Endothelial cell of umbilical vein (primary cell): ENCODE data around the gene FPR1. TPM values are rescaled to one million over a fixed set of nuclear protein-coding genes. Genes with fewer than 3 reads are reported as not detected.

Experiments used
- BruUV-seq: library from RNA; stranded (reverse); fragments of 400-500 nt; replicated peaks from 2 replicates; lab custom pipeline; 2021; lab: Mats Ljungman, UMichigan
- CTCF ChIA-PET: fragments of 300-600, 350-600 bp; sonication (Branson Sonifier 250); formaldehyde crosslinking; loops from one replicate; lab custom pipeline; 2021; ENCODE audit warnings: antibody characterized with exemption, inconsistent platforms; lab: Charles Lee
- POLR2A ChIA-PET: fragments of 300-600, 350-600 bp; sonication (Branson Sonifier 250); formaldehyde crosslinking; loops from one replicate; lab custom pipeline; 2021; ENCODE audit warnings: antibody characterized with exemption, inconsistent platforms; lab: Charles Lee
- DNase-seq: peaks from one replicate; pipeline ENCODE4 v3.0.0-alpha.2; 2011; ENCODE audit warnings: low read depth, low spot score
- FAIRE-seq: peaks from 2 replicates; lab custom pipeline; 2011; peaks lifted over from hg19 to GRCh38; lab: Jason Lieb, UNC
- H2AFZ ChIP-seq: 2 replicates; pipeline ENCODE4 v1.6.0; 2012; ENCODE audit warnings: low read depth, low read length, control low read depth, inconsistent platforms
- H3K27ac ChIP-seq: 2 replicates; pipeline ENCODE4 v1.5.1; 2011; ENCODE audit warnings: low read depth, mild to moderate bottlenecking, control low read depth, low read length, moderate library complexity; ENCODE audit not compliant: insufficient read depth
- H3K27me3 ChIP-seq, 2 experiments: 2 replicates each; pipeline versions ENCODE4 v1.6.0 to v1.6.1; 2011; ENCODE audit warnings: low read length in 2 of 2, mixed read lengths in 1 of 2; ENCODE audit not compliant: control insufficient read depth in 2 of 2, insufficient read depth in 2 of 2
- H3K36me3 ChIP-seq, 2 experiments: 2 replicates in 1 of 2; 3 replicates in 1 of 2; pipeline ENCODE4 v1.5.1; 2011; ENCODE audit warnings: low read length in 2 of 2, mild to moderate bottlenecking in 1 of 2, moderate library complexity in 1 of 2; ENCODE audit not compliant: control insufficient read depth in 2 of 2, insufficient read depth in 2 of 2; ENCODE audit errors: extremely low read depth in 1 of 2
- H3K4me1 ChIP-seq: 3 replicates; pipeline ENCODE4 v1.5.1; 2011; ENCODE audit warnings: mild to moderate bottlenecking, low read length; ENCODE audit not compliant: control insufficient read depth, insufficient read depth; ENCODE audit errors: extremely low read depth
- H3K4me2 ChIP-seq: 2 replicates; pipeline ENCODE4 v1.6.1; 2011; ENCODE audit warnings: low read length, control low read depth, mixed read lengths; ENCODE audit not compliant: insufficient read depth
- H3K4me3 ChIP-seq, 3 experiments: fragments of 200-600 bp in 1 of 3; sonication (generic), shearing (Covaris generic) in 1 of 3; replicated peaks in 1 of 3; 2 replicates each; pipeline ENCODE4 v1.5.1; 2011 to 2016; ENCODE audit warnings: control low read depth in 3 of 3, low read length in 3 of 3, mild to moderate bottlenecking in 2 of 3, inconsistent platforms in 1 of 3, low read depth in 1 of 3, moderate library complexity in 1 of 3; ENCODE audit not compliant: insufficient read depth in 1 of 3
- H3K79me2 ChIP-seq: 2 replicates; pipeline ENCODE4 v1.6.0; 2012; ENCODE audit warnings: low read length, inconsistent platforms; ENCODE audit not compliant: control insufficient read depth, insufficient read depth
- H3K9ac ChIP-seq: replicated peaks from 2 replicates; pipeline ENCODE3; 2011; ENCODE audit warnings: low read length, control low read depth; ENCODE audit not compliant: insufficient read depth; ENCODE audit errors: extremely low read depth
- H3K9me1 ChIP-seq: replicated peaks from 3 replicates; pipeline ENCODE4 v1.6.0; 2011; ENCODE audit warnings: mild to moderate bottlenecking, low read length; ENCODE audit not compliant: control insufficient read depth, insufficient read depth; ENCODE audit errors: extremely low read depth
- H3K9me3 ChIP-seq: replicated peaks from 2 replicates; pipeline ENCODE4 v1.5.1; 2012; ENCODE audit warnings: low read length, inconsistent platforms; ENCODE audit not compliant: control insufficient read depth, insufficient read depth
- H4K20me1 ChIP-seq: replicated peaks from 2 replicates; pipeline ENCODE3; 2011; ENCODE audit warnings: mild to moderate bottlenecking, low read length; ENCODE audit not compliant: control insufficient read depth, insufficient read depth; ENCODE audit errors: extremely low read depth
- CTCF ChIP-seq, 2 donors: IDR thresholded peaks; 1 replicate in 1 of 2; 2 replicates in 1 of 2; pipeline ENCODE4 v1.5.1; 2011; ENCODE audit warnings: low read length in 2 of 2, mild to moderate bottlenecking in 2 of 2, moderate library complexity in 2 of 2, control low read depth in 1 of 2, inconsistent platforms in 1 of 2, low read depth in 1 of 2; ENCODE audit not compliant: insufficient read depth in 1 of 2; ENCODE audit errors: extremely low read depth in 1 of 2
- EZH2 ChIP-seq: IDR thresholded peaks from 2 replicates; pipeline ENCODE4 v1.6.1; 2012; ENCODE audit warnings: borderline replicate concordance, low read depth, mild to moderate bottlenecking, moderate library complexity, low read length, inconsistent platforms; ENCODE audit not compliant: severe bottlenecking
- FOS ChIP-seq: IDR thresholded peaks from 2 replicates; pipeline ENCODE4 v1.6.1; 2011; ENCODE audit warnings: mild to moderate bottlenecking, low read length, moderate library complexity, borderline replicate concordance; ENCODE audit not compliant: insufficient read depth
- GATA2 ChIP-seq: IDR thresholded peaks from 2 replicates; pipeline ENCODE4 v1.7.0; 2011; ENCODE audit warnings: low read depth, mild to moderate bottlenecking, moderate library complexity, mixed read lengths, low read length; ENCODE audit not compliant: insufficient read length, insufficient read depth
- JUN ChIP-seq: IDR thresholded peaks from 2 replicates; pipeline ENCODE4 v1.6.1; 2011; ENCODE audit warnings: borderline replicate concordance, low read depth; ENCODE audit not compliant: insufficient read length, insufficient read depth
- MYC ChIP-seq: IDR thresholded peaks from one replicate; pipeline ENCODE4 v1.6.1; 2011; ENCODE audit warnings: mild to moderate bottlenecking, low read depth, low read length
- POLR2A ChIP-seq: IDR thresholded peaks from 2 replicates; pipeline ENCODE4 v1.6.1; 2012; ENCODE audit warnings: low read depth, mild to moderate bottlenecking, control low read depth, low read length
- POLR2AphosphoS5 ChIP-seq: IDR thresholded peaks from 2 replicates; pipeline ENCODE4 v1.6.1; 2012; ENCODE audit warnings: low read depth, mild to moderate bottlenecking, control low read depth, low read length, moderate library complexity; ENCODE audit not compliant: insufficient read depth
- dilution Hi-C: fragments of 300-500 bp; cut with MboI; formaldehyde crosslinking; loops from one replicate; pipeline ENCODE4 v1.15.0; 2019; ENCODE audit warnings: low sequenced_read_pairs; ENCODE audit not compliant: extremely low pct_ligation_motif_present
- intact Hi-C: fragments of 100-400 bp; cut with micrococcal nuclease; formaldehyde crosslinking; loops from one replicate; pipeline ENCODE4 v1.10.0; 2022
- polyA plus RNA-seq, 4 experiments: library from polyadenylated mRNA; depleted of rRNA in 3 of 4; stranded (reverse) in 3 of 4; unstranded in 1 of 4; fragments of >200 nt; gene quantifications; 2 replicates each; pipeline versions ENCODE4 v1.2.1 to v1.2.3, GENCODE V29; 2011 to 2012; ENCODE audit warnings: missing spikeins in 1 of 4
- total RNA-seq: library from RNA; stranded (reverse); gene quantifications from 2 replicates; pipeline ENCODE4 v1.2.3, GENCODE V29; 2021
- TF ChIP-seq, protein P1 (sequence below): IDR thresholded peaks from 2 replicates; pipeline ENCODE4 v1.6.1; 2011; ENCODE audit not compliant: insufficient read depth, insufficient read length

The FPR1 gene
- total and polyA plus RNA-seq, 2 donors (not counting 3 experiments of a cell fraction or from before 2014, with no cell fraction given): not detected

GRCh38 chr19:51708811-51709210, 42.9 kb downstream of the FPR1 start:
- FAIRE-seq: no peak

More at GRCh38 chr19:51708811-51709210, 42.9 kb downstream of the FPR1 start:
- H4K20me1 ChIP-seq: no peaks in the 10 kb centered on the region
- H3K4me1 ChIP-seq: peaks cover 2% of the 10 kb centered on the region
- peaks cover 11 to 13% of the 10 kb centered on the region in 2 experiments for H3K36me3 ChIP-seq
- H3K9ac ChIP-seq: no peak overlapping the region
- H3K9me1 ChIP-seq: no peaks in the 10 kb centered on the region
- no peaks in the 10 kb centered on the region for H3K27me3 ChIP-seq
- TF ChIP-seq POLR2AphosphoS5 (no peak), POLR2A (no peak), MYC (no peak), GATA2 (no peak), FOS (no peak), CTCF (IDR thresholded peaks at IDR 0.05; ENCODE audit: extremely low read depth in 1 of 2, insufficient read depth in 1 of 2, low read depth in 1 of 2, low read length in 2 of 2) (no peak), EZH2 (no peak), JUN (no peak)
- TF ChIP-seq, protein P1, sequence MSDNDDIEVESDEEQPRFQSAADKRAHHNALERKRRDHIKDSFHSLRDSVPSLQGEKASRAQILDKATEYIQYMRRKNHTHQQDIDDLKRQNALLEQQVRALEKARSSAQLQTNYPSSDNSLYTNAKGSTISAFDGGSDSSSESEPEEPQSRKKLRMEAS: no peak
- intact Hi-C loops: no loop called here
- no peak overlapping the region for H3K27ac ChIP-seq
- no peaks in the 10 kb centered on the region for H3K79me2 ChIP-seq
- BruUV-seq: no TSS peak
- ChIA-PET CTCF (interaction anchor here (0.6 to 0.7 kb wide), 2 partner anchors 32 to 1542 kb away, joined by 4 to 6 read pairs; no protein-coding TSS in a partner anchor), POLR2A (interaction anchor here (0.6 to 0.7 kb wide), 2 partner anchors 11 to 841 kb away, joined by 6 to 10 read pairs; no protein-coding TSS in a partner anchor)
- no peak overlapping the region for H3K4me3 ChIP-seq
- dilution Hi-C loops: no loop called here
- no peak for DNase-seq
- H3K4me2 ChIP-seq: no peak overlapping the region
- H3K9me3 ChIP-seq: no peaks in the 10 kb centered on the region
- no peak overlapping the region for H2AFZ ChIP-seq
